Muscle of leg (tissue), 11 donors: ENCODE data around the gene CDKN2B-AS1. TPM values are rescaled to one million over a fixed set of nuclear protein-coding genes. Genes with fewer than 3 reads are reported as not detected.
A peak's percentile ranks its signal among the peaks of the same experiment; 100 is the strongest.

Experiments used
- DNase-seq: peaks from one replicate; pipeline ENCODE4 v3.0.0; 2013
- H3K27ac ChIP-seq: one replicate; pipeline ENCODE4 v1.5.1; 2013; ENCODE audit warnings: mild to moderate bottlenecking, low read length, control low read depth
- H3K27me3 ChIP-seq: one replicate; pipeline ENCODE4 v1.6.1; 2013; ENCODE audit warnings: low read length; ENCODE audit not compliant: control insufficient read depth, insufficient read depth
- H3K36me3 ChIP-seq: one replicate; pipeline ENCODE4 v1.6.1; 2013; ENCODE audit warnings: low read length; ENCODE audit not compliant: control insufficient read depth, insufficient read depth
- H3K4me1 ChIP-seq: one replicate; pipeline ENCODE4 v1.6.1; 2013; ENCODE audit warnings: low read length; ENCODE audit not compliant: control insufficient read depth, insufficient read depth
- H3K4me3 ChIP-seq: one replicate; pipeline ENCODE4 v1.5.1; 2013; ENCODE audit warnings: low read length, control low read depth
- H3K9me3 ChIP-seq: replicated peaks from 2 replicates; pipeline ENCODE4 v1.6.1; 2013; ENCODE audit warnings: low read depth, low read length; ENCODE audit not compliant: control insufficient read depth
- WGBS: methylation state at CpG from one replicate; pipeline ENCODE4 v1.1.5; 2013; ENCODE audit warnings: missing lambda C conversion rate; ENCODE audit not compliant: insufficient coverage; 5-methylcytosine and 5-hydroxymethylcytosine counted together
- polyA plus RNA-seq, 8 donors: library from polyadenylated mRNA; unstranded; fragments of 120-200 nt; gene quantifications; one replicate each; pipeline versions ENCODE4 v1.2.1 to v1.2.3, GENCODE V29; 2013; ENCODE audit warnings: inconsistent platforms in 1 of 8, low replicate concordance in 1 of 8; ENCODE audit not compliant: insufficient read length in 8 of 8, insufficient read depth in 1 of 8
- total RNA-seq: library from RNA; stranded (reverse); fragments of 120-200 nt; gene quantifications from one replicate; pipeline ENCODE4 v1.2.4, GENCODE V29; 2013

The CDKN2B-AS1 gene
- total and polyA plus RNA-seq, 9 donors, result 0.11 to 0.29 (median 0.15) TPM; not detected in 3

GRCh38 chr9:22148876-22149637 lies 154.5 kb downstream of the CDKN2B-AS1 start:
- peak; percentile 29 for DNase-seq
- Histone ChIP-seq H3K27me3 (no peaks in the 10 kb centered on the region), H3K4me3 (no peak overlapping the region), H3K36me3 (no peaks in the 10 kb centered on the region), H3K4me1 (no peaks in the 10 kb centered on the region), H3K27ac (no peak overlapping the region), H3K9me3 (no peaks in the 10 kb centered on the region)

GRCh38 chr9:22154064-22154463 lies 159.5 kb downstream of the CDKN2B-AS1 start:
- Histone ChIP-seq H3K4me3 (no peak overlapping the region), H3K27ac (no peak overlapping the region), H3K27me3 (no peaks in the 10 kb centered on the region), H3K9me3 (no peaks in the 10 kb centered on the region), H3K36me3 (no peaks in the 10 kb centered on the region), H3K4me1 (no peaks in the 10 kb centered on the region)
- 93% methylated on average over 7 of the region's 10 CpGs for WGBS
- no peak for DNase-seq

DNA sequence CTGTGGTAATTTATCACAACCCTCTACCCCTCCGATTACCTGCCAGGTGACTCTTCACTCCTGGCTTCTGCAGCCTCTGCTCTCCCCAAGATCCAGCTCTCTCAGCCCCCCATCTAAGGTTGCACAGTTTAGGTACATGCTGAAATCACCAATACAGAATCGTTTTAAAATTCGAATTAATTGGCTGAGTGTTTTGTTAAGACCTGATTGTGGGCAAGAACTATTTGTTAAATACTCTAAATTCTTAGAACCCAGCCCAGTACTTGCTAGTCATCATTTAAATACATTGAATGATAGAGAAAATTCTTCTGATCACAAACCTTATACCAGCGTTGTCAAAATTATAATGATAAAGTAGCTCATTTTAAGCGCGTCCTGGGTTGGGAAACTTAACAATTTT lies 162.0 kb downstream of the CDKN2B-AS1 start:
- Histone ChIP-seq H3K27ac (no peak overlapping the region), H3K4me1 (no peaks in the 10 kb centered on the region), H3K4me3 (no peak overlapping the region), H3K27me3 (no peaks in the 10 kb centered on the region), H3K9me3 (no peaks in the 10 kb centered on the region), H3K36me3 (no peaks in the 10 kb centered on the region)
- DNase-seq, result no peak
- WGBS, result 100% methylated on average over 1 of the region's 6 CpGs

GRCh38 chr9:22157276-22157675 lies 162.7 kb downstream of the CDKN2B-AS1 start:
- H3K27ac ChIP-seq, result no peak overlapping the region
- DNase-seq, result no peak
- H3K4me3 ChIP-seq, result no peak overlapping the region
- H3K9me3 ChIP-seq, result no peaks in the 10 kb centered on the region
- no peaks in the 10 kb centered on the region for H3K36me3 ChIP-seq
- H3K27me3 ChIP-seq, result no peaks in the 10 kb centered on the region
- H3K4me1 ChIP-seq, result no peaks in the 10 kb centered on the region

- no peaks in the 10 kb centered on the region for H3K36me3 ChIP-seq
- H3K4me1 ChIP-seq, result no peaks in the 10 kb centered on the region
- WGBS, result no CpG with 5 or more reads among the region's 4 CpGs
- H3K27me3 ChIP-seq, result no peaks in the 10 kb centered on the region
- H3K4me3 ChIP-seq, result no peak overlapping the region
- no peak for DNase-seq
- no peaks in the 10 kb centered on the region for H3K9me3 ChIP-seq
- no peak overlapping the region for H3K27ac ChIP-seq
Measured at GRCh38 chr9:22157828-22158227, 163.2 kb downstream of the CDKN2B-AS1 start.

DNA sequence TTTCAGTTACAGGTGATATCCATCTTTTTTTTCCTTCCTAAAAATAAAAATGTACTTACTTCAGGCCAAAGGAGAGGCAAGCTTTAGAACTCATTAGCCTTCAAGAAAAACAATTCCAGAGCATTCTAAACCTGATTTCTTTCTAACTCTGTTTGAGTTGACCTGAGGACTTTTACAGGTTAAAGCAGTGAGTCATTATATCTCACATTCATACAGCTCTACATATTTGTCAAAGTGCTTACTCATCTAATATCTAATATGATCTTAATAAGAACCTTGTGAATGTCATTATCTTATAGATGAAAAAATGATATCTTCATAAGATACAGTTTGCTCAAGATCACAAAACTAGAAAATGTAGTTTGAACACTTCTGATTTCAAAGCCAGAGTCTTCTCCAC lies 163.7 kb downstream of the CDKN2B-AS1 start:
- Histone ChIP-seq H3K4me3 (no peak overlapping the region), H3K4me1 (no peaks in the 10 kb centered on the region), H3K27ac (no peak overlapping the region), H3K36me3 (no peaks in the 10 kb centered on the region), H3K27me3 (no peaks in the 10 kb centered on the region), H3K9me3 (no peaks in the 10 kb centered on the region)
- no peak for DNase-seq

- Histone ChIP-seq H3K27me3 (no peaks in the 10 kb centered on the region), H3K4me1 (no peaks in the 10 kb centered on the region), H3K9me3 (no peaks in the 10 kb centered on the region), H3K36me3 (no peaks in the 10 kb centered on the region), H3K27ac (no peak overlapping the region), H3K4me3 (no peak overlapping the region)
- peak; percentile 24 for DNase-seq
- no CpG with 5 or more reads among the region's 3 CpGs for WGBS
Measured at GRCh38 chr9:22158927-22159346, 164.3 kb downstream of the CDKN2B-AS1 start.

GRCh38 chr9:22159586-22159985 lies 165.0 kb downstream of the CDKN2B-AS1 start:
- H3K27ac ChIP-seq, result no peak overlapping the region
- no peaks in the 10 kb centered on the region for H3K27me3 ChIP-seq
- no peaks in the 10 kb centered on the region for H3K9me3 ChIP-seq
- H3K36me3 ChIP-seq, result no peaks in the 10 kb centered on the region
- DNase-seq, result no peak
- WGBS, result no CpG with 5 or more reads among the region's 1 CpG
- H3K4me3 ChIP-seq, result no peak overlapping the region
- H3K4me1 ChIP-seq, result no peaks in the 10 kb centered on the region

- Histone ChIP-seq H3K36me3 (no peaks in the 10 kb centered on the region), H3K4me3 (no peak overlapping the region), H3K4me1 (no peaks in the 10 kb centered on the region), H3K27me3 (no peaks in the 10 kb centered on the region), H3K27ac (no peak overlapping the region), H3K9me3 (no peaks in the 10 kb centered on the region)
- 40% methylated on average over 1 of the region's 1 CpG for WGBS
- no peak for DNase-seq
Measured at GRCh38 chr9:22160221-22160620, 165.6 kb downstream of the CDKN2B-AS1 start.

GRCh38 chr9:22165144-22165543 lies 170.6 kb downstream of the CDKN2B-AS1 start:
- Histone ChIP-seq H3K4me1 (no peaks in the 10 kb centered on the region), H3K27me3 (no peaks in the 10 kb centered on the region)
- WGBS, result no CpG with 5 or more reads among the region's 1 CpG

DNA sequence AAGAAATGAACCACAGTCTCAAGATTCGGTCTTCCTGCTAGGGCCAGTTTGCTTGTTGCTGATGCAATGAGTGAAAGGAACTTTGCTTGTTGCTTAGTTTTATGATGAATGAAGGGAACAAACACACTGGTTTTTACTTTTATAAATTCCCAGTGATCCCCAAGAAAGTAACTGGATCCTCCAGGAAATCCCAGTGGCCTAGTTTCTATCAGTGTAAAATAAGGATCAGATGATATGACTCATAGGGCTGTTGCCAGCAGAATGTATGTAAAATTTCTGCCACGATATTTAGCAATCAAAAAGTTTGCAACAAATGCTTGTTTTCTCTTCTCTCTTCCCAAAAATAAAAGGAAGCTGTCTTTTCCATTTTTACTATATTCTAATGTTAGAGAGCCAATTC lies 174.7 kb downstream of the CDKN2B-AS1 start:
- H3K27ac ChIP-seq, result no peak overlapping the region
- peak; percentile 3 for DNase-seq
- no CpG with 5 or more reads among the region's 2 CpGs for WGBS

More at GRCh38 chr9:22165144-22165543, 170.6 kb downstream of the CDKN2B-AS1 start:
- Histone ChIP-seq H3K9me3 (no peaks in the 10 kb centered on the region), H3K27ac (no peak overlapping the region), H3K36me3 (no peaks in the 10 kb centered on the region), H3K4me3 (no peak overlapping the region)
- peak; percentile 34 for DNase-seq

More for the DNA sequence above, 174.7 kb downstream of the CDKN2B-AS1 start:
- Histone ChIP-seq H3K4me3 (no peak overlapping the region), H3K27me3 (no peaks in the 10 kb centered on the region), H3K4me1 (no peaks in the 10 kb centered on the region), H3K9me3 (no peaks in the 10 kb centered on the region), H3K36me3 (no peaks in the 10 kb centered on the region)
